M059J (cell line): ENCODE data around the gene MPEG1. TPM values are rescaled to one million over a fixed set of nuclear protein-coding genes. Genes with fewer than 3 reads are reported as not detected.

Experiments
- DNase-seq: peaks from one replicate; pipeline ENCODE4 v3.0.0-alpha.2; 2012; ENCODE audit warnings: low read depth
- total RNA-seq: library from RNA; depleted of rRNA; stranded (reverse); fragments of >200 nt; shearing (Covaris generic); gene quantifications from 2 replicates; pipeline ENCODE4 v1.2.3, GENCODE V29; 2014; rRNA removed

Gene MPEG1
- total RNA-seq, 1 experiment from 2014 or later: not detected

DNA sequence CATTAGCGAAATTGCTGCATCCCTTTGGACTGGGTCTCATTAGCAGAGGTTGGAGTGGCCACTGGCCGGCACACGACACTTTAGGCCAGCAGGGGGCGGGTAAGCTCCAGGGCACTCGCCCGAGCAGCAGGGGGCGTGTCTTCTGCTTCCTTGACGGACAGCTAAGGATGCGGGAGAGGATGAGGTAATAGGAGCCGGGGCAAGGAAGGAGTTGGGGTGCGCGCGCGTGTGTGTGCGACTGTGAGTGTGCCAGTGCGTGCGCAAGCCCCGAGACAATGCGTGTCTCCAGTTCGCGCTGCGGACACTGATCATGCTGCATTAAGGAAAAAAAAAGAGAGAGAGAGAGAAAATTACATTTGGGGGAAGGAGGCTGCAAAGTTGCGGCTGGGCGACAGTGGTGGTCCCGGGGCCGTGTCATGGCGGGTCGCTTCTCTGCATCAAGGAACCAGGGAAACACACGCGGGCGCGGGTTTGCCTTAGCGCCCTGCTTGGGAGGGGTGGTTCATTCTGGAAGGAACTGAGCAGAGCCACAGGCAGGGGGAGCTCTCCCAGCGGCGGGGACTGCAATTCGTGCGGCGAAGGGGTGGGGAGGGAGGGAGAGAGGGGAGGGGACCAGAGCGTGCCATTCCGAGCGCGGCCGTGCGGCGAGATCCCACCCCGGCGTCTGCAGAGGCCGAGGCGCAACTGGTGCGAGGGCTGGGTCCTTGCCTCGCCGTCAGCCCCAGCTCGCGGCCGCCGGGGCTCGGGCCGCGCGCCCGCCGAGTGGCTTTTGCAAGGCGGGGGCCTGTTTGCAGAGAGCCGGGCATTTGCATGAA lies 41.0 kb downstream of the MPEG1 start, which contains the start of gene DTX4:
Gene DTX4, plus strand, starts transcription at position 625 of the 815 bp plus-strand sequence. CDS start 464 bp downstream, outside the sequence.
- DNase-seq: peak; percentile 82

DNA sequence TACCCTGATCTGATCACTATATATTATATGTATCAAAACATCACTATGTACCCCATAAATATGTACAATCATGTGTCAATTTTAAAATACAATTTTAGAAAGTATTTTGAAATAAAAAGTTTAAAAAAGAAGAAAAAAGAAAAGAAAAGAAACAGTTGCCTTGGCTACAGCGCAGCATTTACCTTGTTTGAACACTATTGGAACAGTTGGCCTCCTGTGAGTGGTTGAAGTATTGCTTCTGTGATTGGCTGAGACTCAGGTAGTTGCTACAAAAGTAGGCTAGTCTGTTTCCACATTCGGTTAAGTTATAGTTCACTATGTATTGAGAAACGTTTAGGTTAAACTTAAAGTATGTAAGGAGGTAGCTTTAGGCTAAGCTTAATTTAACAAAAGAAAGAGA lies 48.7 kb downstream of the MPEG1 start:
- no peak for DNase-seq

Other genes starting within 250 kb of the MPEG1 start
- not detected in 2 replicates for gene GLYATL1B, start 126.6 kb downstream of the MPEG1 start, total RNA-seq
- 42.2 and 44.2 TPM in 2 replicates for gene FAM111B, start 105.7 kb downstream of the MPEG1 start, total RNA-seq
- 118 and 159 TPM in 2 replicates for gene FAM111A, start 70.1 kb downstream of the MPEG1 start, total RNA-seq
- 0.37 and 0.39 TPM in 2 replicates for gene DTX4, start 40.8 kb downstream of the MPEG1 start, total RNA-seq
- not detected in 2 replicates for gene OR5AN1, start 146.0 kb upstream of the MPEG1 start, total RNA-seq
- gene OR5A2, start 213.5 kb upstream of the MPEG1 start, total RNA-seq: not detected in 2 replicates
- gene OR5A1, start 223.5 kb upstream of the MPEG1 start, total RNA-seq: not detected in 2 replicates
- gene OR4D6, start 244.0 kb upstream of the MPEG1 start, total RNA-seq: not detected in 2 replicates